ENCODE results near the gene ZNF774. TPM values are rescaled to one million over a fixed set of nuclear protein-coding genes. Genes with fewer than 3 reads are reported as not detected.

ZNF774 gene
- total RNA-seq, 3 donors from 2014 or later (not counting 1 experiment from before 2014, with no cell fraction given): 0.34 to 0.70 (median 0.47) TPM

DNA sequence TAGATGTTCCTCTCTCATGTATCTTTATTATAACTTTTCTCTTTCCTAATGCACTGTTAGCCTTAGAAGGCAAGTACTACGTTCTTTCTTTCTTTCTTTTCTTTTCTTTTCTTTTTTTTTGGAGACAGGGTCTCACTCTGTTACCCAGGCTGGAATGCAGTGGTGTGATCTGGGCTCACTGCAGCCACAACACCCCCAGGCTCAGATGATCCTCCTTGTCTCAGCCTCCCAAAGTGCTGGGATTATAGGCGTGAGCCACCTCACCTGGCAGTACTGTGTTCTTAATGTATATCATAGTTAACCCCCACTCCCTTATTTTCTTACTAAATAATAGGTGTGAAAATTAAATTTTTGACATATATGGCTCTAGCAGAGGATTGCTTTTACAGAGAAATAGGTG lies 59.1 kb downstream of the ZNF774 start:
- H3K36me3 Mint-ChIP-seq: peaks cover 6% of the 10 kb centered on the region
- H3K9me3 Mint-ChIP-seq: peaks cover 3 to 6% of the 10 kb centered on the region in 2 donors
- TF ChIP-seq, protein P1, sequence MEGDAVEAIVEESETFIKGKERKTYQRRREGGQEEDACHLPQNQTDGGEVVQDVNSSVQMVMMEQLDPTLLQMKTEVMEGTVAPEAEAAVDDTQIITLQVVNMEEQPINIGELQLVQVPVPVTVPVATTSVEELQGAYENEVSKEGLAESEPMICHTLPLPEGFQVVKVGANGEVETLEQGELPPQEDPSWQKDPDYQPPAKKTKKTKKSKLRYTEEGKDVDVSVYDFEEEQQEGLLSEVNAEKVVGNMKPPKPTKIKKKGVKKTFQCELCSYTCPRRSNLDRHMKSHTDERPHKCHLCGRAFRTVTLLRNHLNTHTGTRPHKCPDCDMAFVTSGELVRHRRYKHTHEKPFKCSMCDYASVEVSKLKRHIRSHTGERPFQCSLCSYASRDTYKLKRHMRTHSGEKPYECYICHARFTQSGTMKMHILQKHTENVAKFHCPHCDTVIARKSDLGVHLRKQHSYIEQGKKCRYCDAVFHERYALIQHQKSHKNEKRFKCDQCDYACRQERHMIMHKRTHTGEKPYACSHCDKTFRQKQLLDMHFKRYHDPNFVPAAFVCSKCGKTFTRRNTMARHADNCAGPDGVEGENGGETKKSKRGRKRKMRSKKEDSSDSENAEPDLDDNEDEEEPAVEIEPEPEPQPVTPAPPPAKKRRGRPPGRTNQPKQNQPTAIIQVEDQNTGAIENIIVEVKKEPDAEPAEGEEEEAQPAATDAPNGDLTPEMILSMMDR (IDR thresholded peaks at IDR 0.05): no peak
- Histone ChIP-seq H3K4me3 (ENCODE audit: low read length) (no peak overlapping the region), H3K9me3 (ENCODE audit: control insufficient read depth, insufficient read depth, low read length) (no peaks in the 10 kb centered on the region), H3K27me3 (ENCODE audit: control insufficient read depth, insufficient read depth, low read length) (no peaks in the 10 kb centered on the region), H3K27ac (ENCODE audit: low read length) (peak overlapping the region; percentile 24), H3K36me3 (ENCODE audit: control insufficient read depth, insufficient read depth, low read length) (peaks cover 3% of the 10 kb centered on the region), H3K4me1 (ENCODE audit: control insufficient read depth, insufficient read depth, low read length) (peaks cover 55% of the 10 kb centered on the region)
- H3K27ac Mint-ChIP-seq: peak overlapping the region; percentile 66 to 89
- WGBS (ENCODE audit: insufficient coverage): 81% methylated on average over 1 of the region's 2 CpGs
- peaks cover 88 to 94% of the 10 kb centered on the region in 2 donors for H3K4me1 Mint-ChIP-seq
- intact Hi-C loops (cut with micrococcal nuclease): no loop called here
- DNase-seq (no peak), ATAC-seq (no peak)
- H3K4me3 Mint-ChIP-seq: peak overlapping the region; percentile 58
- H3K27me3 Mint-ChIP-seq (ENCODE audit: low read depth in 2 of 2): no peaks in the 10 kb centered on the region

Other genes starting within 250 kb of the ZNF774 start
- gene IDH2, start 249.8 kb upstream of the ZNF774 start, total RNA-seq: 10 to 100 TPM; 72.3 to 91.5 (median 81.0) TPM
- 10 to 100 TPM; 13.1 to 28.1 (median 25.0) TPM for gene SEMA4B, start 151.0 kb upstream of the ZNF774 start, total RNA-seq
- gene CIB1, start 118.3 kb upstream of the ZNF774 start, total RNA-seq: 100 to 1,000 TPM; 136 to 209 (median 154) TPM
- 10 to 100 TPM in 1 of 3 donors, 1 to 10 TPM in 2; 7.8 to 11.1 (median 9.5) TPM for gene GDPGP1, start 118.1 kb upstream of the ZNF774 start, total RNA-seq
- gene TTLL13, start 102.7 kb upstream of the ZNF774 start, total RNA-seq: 1 to 10 TPM in 2 of 3 donors, under 1 TPM in 1; 0.18 to 2.2 (median 1.2) TPM
- gene NGRN, start 86.6 kb upstream of the ZNF774 start, total RNA-seq: 10 to 100 TPM; 33.4 to 43.5 (median 33.5) TPM
- gene IQGAP1, start 36.0 kb downstream of the ZNF774 start, total RNA-seq: 100 to 1,000 TPM; 431 to 493 (median 446) TPM
- gene CRTC3, start 177.6 kb downstream of the ZNF774 start, total RNA-seq: 100 to 1,000 TPM in 1 of 3 donors, 10 to 100 TPM in 2; 68.8 to 101 (median 92.4) TPM

Measured in natural killer cell (primary cell).